ENCODE data around the gene RHOV.

RHOV gene

GRCh38 chr15:40843885-40844695 lies 29.9 kb downstream of the RHOV start, which contains the start of gene SPINT1:
Gene SPINT1 (plus strand): TSS chr15:40844048. CDS start chr15:40844555, 507 bp downstream.
- no peak for DNase-seq

GRCh38 chr15:40843261-40843884 lies 30.7 kb downstream of the RHOV start:
- DNase-seq: no peak

- DNase-seq: no peak
Observed at GRCh38 chr15:40841741-40842140, 32.3 kb downstream of the RHOV start.

- DNase-seq: no peak
Observed at GRCh38 chr15:40838756-40839155, 35.3 kb downstream of the RHOV start.

- DNase-seq: no peak
Observed at GRCh38 chr15:40836020-40836419, 38.0 kb downstream of the RHOV start.

GRCh38 chr15:40832903-40833302 lies 41.1 kb downstream of the RHOV start:
- DNase-seq: no peak

GRCh38 chr15:40831861-40832260 lies 42.2 kb downstream of the RHOV start:
- DNase-seq: no peak

- DNase-seq: no peak
Observed at GRCh38 chr15:40830884-40831283, 43.1 kb downstream of the RHOV start.

GRCh38 chr15:40829115-40829514 lies 44.9 kb downstream of the RHOV start:
- no peak for DNase-seq

GRCh38 chr15:40828447-40829036 lies 45.5 kb downstream of the RHOV start, which contains the start of gene PPP1R14D:
Gene PPP1R14D (minus strand): TSS chr15:40828708. CDS start chr15:40828641, 67 bp downstream.
- no peak for DNase-seq

GRCh38 chr15:40826423-40827075 lies 47.5 kb downstream of the RHOV start:
- no peak for DNase-seq

- no peak for DNase-seq
Observed at GRCh38 chr15:40825661-40826422, 48.2 kb downstream of the RHOV start.

- no peak for DNase-seq
Observed at GRCh38 chr15:40823572-40824343, 50.3 kb downstream of the RHOV start.
